Mesenchymal stem cell (in vitro differentiated cells and primary cell): Measurements from ENCODE around the gene ZFR.

Source experiments
- DNase-seq: peaks from one replicate; pipeline ENCODE4 v3.0.0-alpha.2; 2013
- H2AFZ ChIP-seq: one replicate; pipeline ENCODE4 v1.6.1; 2013; ENCODE audit warnings: low read depth, mild to moderate bottlenecking, control low read depth, inconsistent platforms, low read length, moderate library complexity
- H2AK5ac ChIP-seq: 2 replicates; pipeline ENCODE4 v1.6.1; 2013; ENCODE audit warnings: low read length, moderate library complexity, mild to moderate bottlenecking, inconsistent platforms; ENCODE audit not compliant: severe bottlenecking
- H2BK120ac ChIP-seq: one replicate; pipeline ENCODE4 v1.6.1; 2013; ENCODE audit warnings: low read depth, mild to moderate bottlenecking, inconsistent platforms, low read length, moderate library complexity
- H2BK12ac ChIP-seq, 2 experiments: one replicate each; pipeline ENCODE4 v1.6.1; 2013; ENCODE audit warnings: inconsistent platforms in 2 of 2, low read length in 2 of 2, mild to moderate bottlenecking in 2 of 2, moderate library complexity in 2 of 2, control low read depth in 1 of 2
- H2BK15ac ChIP-seq: one replicate; pipeline ENCODE4 v1.6.1; 2013; ENCODE audit warnings: mild to moderate bottlenecking, low read depth, inconsistent platforms; ENCODE audit not compliant: poor library complexity, severe bottlenecking
- H2BK5ac ChIP-seq: 2 replicates; pipeline ENCODE4 v1.6.1; 2013; ENCODE audit warnings: low read depth, mild to moderate bottlenecking, low read length, control low read depth, inconsistent platforms; ENCODE audit not compliant: poor library complexity, severe bottlenecking
- H3K14ac ChIP-seq, 2 experiments: one replicate each; pipeline ENCODE4 v1.6.1; 2013; ENCODE audit warnings: inconsistent platforms in 2 of 2, low read length in 2 of 2, control low read depth in 1 of 2, mild to moderate bottlenecking in 1 of 2, moderate library complexity in 1 of 2
- H3K18ac ChIP-seq, 2 experiments: one replicate each; pipeline ENCODE4 v1.6.1; 2013; ENCODE audit warnings: inconsistent platforms in 2 of 2, low read length in 2 of 2, control low read depth in 1 of 2, low read depth in 1 of 2, mild to moderate bottlenecking in 1 of 2
- H3K23ac ChIP-seq, 2 experiments: one replicate each; pipeline ENCODE4 v1.6.1; 2013; ENCODE audit warnings: inconsistent platforms in 2 of 2, low read length in 2 of 2, mild to moderate bottlenecking in 2 of 2, moderate library complexity in 2 of 2, control low read depth in 1 of 2
- H3K27ac ChIP-seq: 2 replicates; pipeline ENCODE4 v1.5.1; 2013; ENCODE audit warnings: mild to moderate bottlenecking, moderate library complexity, low read length, control low read depth, inconsistent platforms; ENCODE audit not compliant: poor library complexity, severe bottlenecking
- H3K27me3 ChIP-seq, 2 experiments: 2 replicates each; pipeline versions ENCODE4 v1.6.1 to v1.7.0; 2013; ENCODE audit warnings: low read length in 2 of 2, mild to moderate bottlenecking in 2 of 2, moderate library complexity in 2 of 2, control low read depth in 1 of 2, inconsistent platforms in 1 of 2; ENCODE audit not compliant: control insufficient read depth in 1 of 2, insufficient read depth in 1 of 2
- H3K36me3 ChIP-seq, 2 experiments: 2 replicates each; pipeline versions ENCODE4 v1.6.1 to v1.7.0; 2013; ENCODE audit warnings: low read length in 2 of 2, control low read depth in 1 of 2, inconsistent platforms in 1 of 2, low read depth in 1 of 2, mild to moderate bottlenecking in 1 of 2; ENCODE audit not compliant: insufficient read depth in 2 of 2, control insufficient read depth in 1 of 2
- H3K4ac ChIP-seq, 2 experiments: one replicate each; pipeline ENCODE4 v1.6.1; 2013; ENCODE audit warnings: inconsistent platforms in 2 of 2, low read length in 2 of 2, mild to moderate bottlenecking in 2 of 2, moderate library complexity in 2 of 2, control low read depth in 1 of 2, low read depth in 1 of 2
- H3K4me1 ChIP-seq: 2 replicates; pipeline ENCODE4 v1.6.1; 2013; ENCODE audit warnings: low read depth, low read length, control low read depth; ENCODE audit not compliant: control insufficient read depth, insufficient read depth
- H3K4me2 ChIP-seq: 2 replicates; pipeline ENCODE4 v1.6.1; 2013; ENCODE audit warnings: low read length, mild to moderate bottlenecking, inconsistent platforms; ENCODE audit not compliant: poor library complexity, severe bottlenecking
- H3K4me3 ChIP-seq, 2 experiments: 2 replicates each; pipeline versions ENCODE4 v1.5.1 to v1.7.0; 2013; ENCODE audit warnings: low read length in 2 of 2, mild to moderate bottlenecking in 2 of 2, control low read depth in 1 of 2, low read depth in 1 of 2; ENCODE audit not compliant: insufficient read depth in 1 of 2
- H3K79me1 ChIP-seq: replicated peaks from 2 replicates; pipeline ENCODE4 v1.6.1; 2013; ENCODE audit warnings: mild to moderate bottlenecking, control low read depth, low read length, inconsistent platforms; ENCODE audit not compliant: poor library complexity, severe bottlenecking
- H3K9ac ChIP-seq: 2 replicates; pipeline ENCODE4 v1.7.0; 2013; ENCODE audit warnings: mild to moderate bottlenecking, low read length, moderate library complexity
- H3K9me3 ChIP-seq: 2 replicates; pipeline ENCODE4 v1.7.0; 2013; ENCODE audit warnings: mild to moderate bottlenecking, low read length; ENCODE audit not compliant: control insufficient read depth
- H4K8ac ChIP-seq: one replicate; pipeline ENCODE4 v1.6.1; 2013; ENCODE audit warnings: inconsistent platforms, mild to moderate bottlenecking, low read length, moderate library complexity
- H4K91ac ChIP-seq: one replicate; pipeline ENCODE4 v1.6.1; 2013; ENCODE audit warnings: mild to moderate bottlenecking, low read length, inconsistent platforms
- WGBS: methylation state at CpG from one replicate; pipeline ENCODE4 v1.1.7; 2013; ENCODE audit warnings: mixed read lengths; 5-methylcytosine and 5-hydroxymethylcytosine counted together

Gene ZFR

GRCh38 chr5:32332966-32333365, 111.6 kb downstream of the ZFR start:
- no peak for DNase-seq
- no peak overlapping the region for H2AK5ac ChIP-seq
- no peak overlapping the region for H3K4me3 ChIP-seq
- H3K9me3 ChIP-seq = peaks cover 3% of the 10 kb centered on the region
- H4K8ac ChIP-seq = no peak overlapping the region
- no peak overlapping the region for H3K18ac ChIP-seq
- no peak overlapping the region for H3K23ac ChIP-seq
- H2BK120ac ChIP-seq = no peak overlapping the region
- H3K4ac ChIP-seq = no peak overlapping the region
- H3K14ac ChIP-seq = no peak overlapping the region
- H3K79me1 ChIP-seq = no peaks in the 10 kb centered on the region
- WGBS = 99% methylated on average over 5 of the region's 10 CpGs
- no peak overlapping the region for H3K27ac ChIP-seq
- H2BK12ac ChIP-seq = no peak overlapping the region
- H3K9ac ChIP-seq = no peak overlapping the region
- H2AFZ ChIP-seq = no peak overlapping the region
- no peak overlapping the region for H2BK15ac ChIP-seq
- H3K4me1 ChIP-seq = no peaks in the 10 kb centered on the region
- H4K91ac ChIP-seq = no peak overlapping the region
- peaks cover 0 to 6% of the 10 kb centered on the region in 2 experiments for H3K27me3 ChIP-seq
- H3K4me2 ChIP-seq = no peak overlapping the region
- H3K36me3 ChIP-seq = no peaks in the 10 kb centered on the region
- H2BK5ac ChIP-seq = no peak overlapping the region

GRCh38 chr5:32332361-32332760, 112.2 kb downstream of the ZFR start:
- H4K91ac ChIP-seq = no peak overlapping the region
- no peak overlapping the region for H3K9ac ChIP-seq
- H4K8ac ChIP-seq = no peak overlapping the region
- no peak overlapping the region for H2AK5ac ChIP-seq
- DNase-seq = no peak
- no peak overlapping the region for H3K14ac ChIP-seq
- H3K4me1 ChIP-seq = no peaks in the 10 kb centered on the region
- no peak overlapping the region for H2BK5ac ChIP-seq
- no peaks in the 10 kb centered on the region for H3K79me1 ChIP-seq
- peaks cover 3% of the 10 kb centered on the region for H3K9me3 ChIP-seq
- no peak overlapping the region for H2BK120ac ChIP-seq
- no peak overlapping the region for H2AFZ ChIP-seq
- no peak overlapping the region for H3K27ac ChIP-seq
- H2BK12ac ChIP-seq = no peak overlapping the region
- no peaks in the 10 kb centered on the region for H3K36me3 ChIP-seq
- H3K4me2 ChIP-seq = no peak overlapping the region
- H3K4me3 ChIP-seq = no peak overlapping the region
- peaks cover 0 to 6% of the 10 kb centered on the region in 2 experiments for H3K27me3 ChIP-seq
- H3K18ac ChIP-seq = no peak overlapping the region
- H2BK15ac ChIP-seq = no peak overlapping the region
- no peak overlapping the region for H3K23ac ChIP-seq
- H3K4ac ChIP-seq = no peak overlapping the region
- WGBS = no CpG with 5 or more reads among the region's 1 CpG

DNA sequence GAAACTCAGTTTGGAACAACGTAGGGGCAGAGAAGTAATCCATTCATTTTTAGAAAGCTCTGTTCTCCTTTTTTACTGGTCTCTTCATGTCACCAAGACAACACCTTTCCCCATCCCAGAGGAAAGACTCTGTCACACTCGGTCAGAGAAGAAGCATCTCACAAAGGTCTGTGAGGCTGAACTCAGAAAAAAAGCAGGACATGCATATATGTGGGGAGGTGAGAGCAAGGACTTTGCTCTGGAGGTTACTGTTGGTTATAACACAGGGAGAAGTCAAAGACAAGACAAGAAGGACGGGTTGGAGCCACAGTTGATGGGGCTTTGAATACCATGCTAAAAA, 112.6 kb downstream of the ZFR start:
- Histone ChIP-seq H3K9ac (no peak overlapping the region), H3K18ac (no peak overlapping the region), H3K4me3 (no peak overlapping the region), H2BK120ac (no peak overlapping the region), H3K9me3 (peaks cover 3% of the 10 kb centered on the region), H4K91ac (no peak overlapping the region), H2BK5ac (no peak overlapping the region), H3K4ac (no peak overlapping the region), H3K4me2 (no peak overlapping the region), H2AK5ac (no peak overlapping the region), H3K4me1 (no peaks in the 10 kb centered on the region), H4K8ac (no peak overlapping the region), H2BK15ac (no peak overlapping the region), H3K27me3 (peaks cover 0 to 6% of the 10 kb centered on the region in 2 experiments), H2AFZ (no peak overlapping the region), H3K27ac (no peak overlapping the region), H3K79me1 (no peaks in the 10 kb centered on the region), H3K23ac (no peak overlapping the region), H3K14ac (no peak overlapping the region), H3K36me3 (no peaks in the 10 kb centered on the region), H2BK12ac (no peak overlapping the region)
- WGBS = 81% methylated on average over 3 of the region's 3 CpGs
- no peak for DNase-seq

DNA sequence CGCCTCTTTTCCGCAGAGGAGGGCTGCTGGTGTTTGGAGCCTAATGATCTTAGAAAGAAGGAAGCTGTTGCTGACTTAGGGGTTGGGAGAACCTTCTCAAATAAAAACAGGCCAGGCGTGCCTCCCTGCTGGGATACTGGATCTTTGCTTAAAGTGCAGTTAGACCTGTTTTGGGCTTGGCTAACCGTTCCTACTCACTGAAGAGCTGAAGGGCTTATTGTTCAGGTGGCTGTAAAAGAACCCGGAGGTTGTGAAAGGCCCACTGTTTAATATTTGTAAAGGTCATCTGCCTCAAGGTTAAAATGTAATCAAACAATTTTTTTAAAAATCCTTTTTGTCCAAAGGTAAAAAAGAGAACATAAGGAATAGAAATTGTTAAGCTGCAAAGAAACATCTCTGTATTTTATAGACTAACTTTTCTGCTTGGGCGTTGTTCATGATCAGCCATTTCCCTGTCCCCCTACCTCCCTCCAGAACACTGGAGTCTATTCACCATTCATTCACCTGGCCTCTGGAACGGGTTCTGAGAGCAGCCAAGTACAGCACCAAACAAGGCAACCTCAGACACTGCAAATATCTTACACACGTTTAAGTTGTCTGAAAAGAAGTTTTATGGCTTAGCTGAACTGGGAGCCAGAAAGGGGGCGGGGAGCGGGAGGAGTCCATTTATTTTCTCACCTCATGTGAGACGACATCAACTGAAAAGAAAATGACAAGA, 113.2 kb downstream of the ZFR start:
- WGBS = 76% methylated on average over 10 of the region's 11 CpGs
- Histone ChIP-seq H3K18ac (no peak overlapping the region), H3K4me2 (no peak overlapping the region), H2AK5ac (no peak overlapping the region), H3K27ac (no peak overlapping the region), H2BK12ac (no peak overlapping the region), H4K8ac (no peak overlapping the region), H2BK120ac (no peak overlapping the region), H3K9me3 (no peaks in the 10 kb centered on the region), H4K91ac (no peak overlapping the region), H3K79me1 (no peaks in the 10 kb centered on the region), H3K9ac (no peak overlapping the region), H3K4ac (no peak overlapping the region), H3K36me3 (no peaks in the 10 kb centered on the region), H3K14ac (no peak overlapping the region), H3K4me3 (no peak overlapping the region), H3K23ac (no peak overlapping the region), H2AFZ (no peak overlapping the region), H3K4me1 (no peaks in the 10 kb centered on the region), H3K27me3 (peaks cover 0 to 6% of the 10 kb centered on the region in 2 experiments), H2BK15ac (no peak overlapping the region), H2BK5ac (no peak overlapping the region)
- no peak for DNase-seq
